ENCODE measurements around the gene EFCAB8. TPM values are rescaled to one million over a fixed set of nuclear protein-coding genes. Genes with fewer than 3 reads are reported as not detected.

Gene EFCAB8
- total and polyA plus RNA-seq, 4 donors, result 0.08 to 0.83 (median 0.46) TPM

DNA sequence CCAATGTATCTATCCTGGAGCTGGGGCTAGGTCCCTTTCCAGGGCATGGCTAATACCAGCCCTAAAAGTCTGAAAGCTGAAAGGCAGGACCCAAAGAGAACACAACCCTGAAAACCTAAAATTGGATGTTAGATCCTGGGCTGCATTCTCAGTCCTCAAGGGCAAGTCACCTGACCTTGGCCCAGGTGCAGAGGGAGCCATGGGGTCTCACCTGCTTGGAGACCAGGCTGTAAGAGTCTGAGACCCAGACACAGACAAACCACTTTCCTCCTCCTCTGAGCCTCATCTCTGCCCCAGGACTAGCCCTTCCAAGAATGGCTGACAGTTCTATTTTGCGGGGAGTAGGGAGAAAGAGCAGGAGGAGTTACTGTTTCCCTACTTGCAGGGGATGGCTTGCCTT lies 60.0 kb downstream of the EFCAB8 start:
- no peaks in the 10 kb centered on the region for H3K4me1 ChIP-seq (ENCODE audit: control insufficient read depth in 5 of 5, insufficient read depth in 5 of 5, low read length in 5 of 5)
- H3K36me3 ChIP-seq (ENCODE audit: control insufficient read depth in 4 of 4, insufficient read depth in 4 of 4, low read length in 4 of 4), result no peaks in the 10 kb centered on the region
- ATAC-seq (ENCODE audit: insufficient read depth, low FRiP score), result no peak
- 89 to 100% methylated on average over 1 of the region's 1 CpG for WGBS, 2 donors
- H3K4me3 ChIP-seq, result no peak overlapping the region
- H3K9me3 ChIP-seq (ENCODE audit: control insufficient read depth in 4 of 4, insufficient read depth in 3 of 4, low read length in 3 of 4), result peaks cover 0 to 11% (median 2%) of the 10 kb centered on the region in 4 donors
- DNase-seq, result no peak
- H3K27me3 ChIP-seq (ENCODE audit: control insufficient read depth in 3 of 3, insufficient read depth in 3 of 3, low read length in 2 of 3), result peaks cover 0 to 2% (median 0%) of the 10 kb centered on the region in 3 donors
- no peak overlapping the region for H3K27ac ChIP-seq (ENCODE audit: low read depth in 1 of 2, low read length in 1 of 2)
- no peak overlapping the region for H3K9ac ChIP-seq (ENCODE audit: insufficient read depth in 1 of 2, low read length in 2 of 2)
- TF ChIP-seq, protein P1, sequence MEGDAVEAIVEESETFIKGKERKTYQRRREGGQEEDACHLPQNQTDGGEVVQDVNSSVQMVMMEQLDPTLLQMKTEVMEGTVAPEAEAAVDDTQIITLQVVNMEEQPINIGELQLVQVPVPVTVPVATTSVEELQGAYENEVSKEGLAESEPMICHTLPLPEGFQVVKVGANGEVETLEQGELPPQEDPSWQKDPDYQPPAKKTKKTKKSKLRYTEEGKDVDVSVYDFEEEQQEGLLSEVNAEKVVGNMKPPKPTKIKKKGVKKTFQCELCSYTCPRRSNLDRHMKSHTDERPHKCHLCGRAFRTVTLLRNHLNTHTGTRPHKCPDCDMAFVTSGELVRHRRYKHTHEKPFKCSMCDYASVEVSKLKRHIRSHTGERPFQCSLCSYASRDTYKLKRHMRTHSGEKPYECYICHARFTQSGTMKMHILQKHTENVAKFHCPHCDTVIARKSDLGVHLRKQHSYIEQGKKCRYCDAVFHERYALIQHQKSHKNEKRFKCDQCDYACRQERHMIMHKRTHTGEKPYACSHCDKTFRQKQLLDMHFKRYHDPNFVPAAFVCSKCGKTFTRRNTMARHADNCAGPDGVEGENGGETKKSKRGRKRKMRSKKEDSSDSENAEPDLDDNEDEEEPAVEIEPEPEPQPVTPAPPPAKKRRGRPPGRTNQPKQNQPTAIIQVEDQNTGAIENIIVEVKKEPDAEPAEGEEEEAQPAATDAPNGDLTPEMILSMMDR (IDR thresholded peaks at IDR 0.05; ENCODE audit: control extremely low read depth, extremely low read depth), result no peak

DNA sequence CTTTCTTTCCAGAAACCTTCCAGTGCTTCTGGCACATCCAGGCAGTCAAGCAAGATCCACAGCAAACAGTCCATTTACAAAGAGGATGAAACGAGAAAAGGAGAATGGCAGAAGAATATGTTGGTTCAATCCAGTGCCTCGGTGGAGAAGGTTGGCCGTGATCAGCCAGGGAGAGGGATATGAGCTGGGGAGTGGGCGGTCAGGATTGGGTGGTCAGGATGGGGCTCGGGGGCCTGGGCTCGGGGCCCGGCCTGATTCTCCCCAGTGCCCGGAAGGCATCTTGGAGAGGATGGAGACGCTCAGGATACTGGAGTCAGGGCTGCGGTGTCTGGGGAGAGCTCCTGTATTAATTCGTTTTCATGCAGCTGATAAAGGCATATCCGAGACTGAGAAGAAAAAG lies 61.3 kb downstream of the EFCAB8 start:
- Histone ChIP-seq H3K27ac (ENCODE audit: low read depth in 1 of 2, low read length in 1 of 2) (no peak overlapping the region), H3K4me1 (ENCODE audit: control insufficient read depth in 5 of 5, insufficient read depth in 5 of 5, low read length in 5 of 5) (no peaks in the 10 kb centered on the region), H3K9ac (ENCODE audit: insufficient read depth in 1 of 2, low read length in 2 of 2) (no peak overlapping the region), H3K9me3 (ENCODE audit: control insufficient read depth in 4 of 4, insufficient read depth in 3 of 4, low read length in 3 of 4) (peaks cover 0 to 9% (median 2%) of the 10 kb centered on the region in 4 donors), H3K27me3 (ENCODE audit: control insufficient read depth in 3 of 3, insufficient read depth in 3 of 3, low read length in 2 of 3) (peaks cover 0 to 2% (median 0%) of the 10 kb centered on the region in 3 donors), H3K36me3 (ENCODE audit: control insufficient read depth in 4 of 4, insufficient read depth in 4 of 4, low read length in 4 of 4) (no peaks in the 10 kb centered on the region), H3K4me3 (no peak overlapping the region)
- no peak for DNase-seq
- ATAC-seq (ENCODE audit: insufficient read depth, low FRiP score), result no peak
- WGBS, 2 donors, result 91 to 94% methylated on average over 12 of the region's 12 CpGs
- TF ChIP-seq, protein P1 (IDR thresholded peaks at IDR 0.05; ENCODE audit: control extremely low read depth, extremely low read depth), result no peak

DNA sequence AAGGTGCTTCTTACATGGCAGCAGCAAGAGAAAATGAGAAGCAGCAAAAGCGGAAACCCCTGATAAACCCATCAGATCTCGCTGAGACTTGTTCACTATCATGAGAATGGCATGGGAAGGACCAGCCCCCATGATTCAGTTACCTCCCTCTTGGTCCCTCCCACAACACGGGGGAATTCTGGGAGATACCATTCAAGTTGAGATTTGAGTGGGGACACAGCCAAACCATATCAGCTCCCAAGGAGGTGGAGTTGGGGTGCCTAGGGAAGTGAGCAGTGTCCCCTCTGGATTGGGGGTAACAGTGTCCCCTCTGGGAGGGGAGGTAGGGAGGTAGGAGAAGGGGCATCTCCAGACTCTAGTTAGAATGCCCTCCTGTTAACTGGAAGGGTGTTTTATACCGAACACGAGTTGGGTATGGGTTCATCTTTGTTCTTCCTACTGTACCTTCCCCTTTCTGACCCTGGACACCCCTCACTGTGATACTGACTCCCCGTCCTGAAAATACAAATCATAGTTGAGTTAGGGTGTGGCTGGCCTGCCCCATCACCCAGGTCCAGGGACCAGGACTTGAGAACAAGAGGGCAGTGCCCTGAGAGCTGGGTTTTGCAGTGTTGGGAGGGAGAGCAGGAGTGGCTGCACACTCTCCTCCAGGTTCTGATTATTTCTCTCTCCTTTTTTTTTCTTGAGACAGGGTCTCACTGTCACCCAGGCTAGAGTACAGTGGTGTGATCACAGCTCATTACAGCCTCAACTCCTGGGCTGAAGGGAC lies 62.0 kb downstream of the EFCAB8 start:
- H3K9me3 ChIP-seq (ENCODE audit: control insufficient read depth in 4 of 4, insufficient read depth in 3 of 4, low read length in 3 of 4), result peaks cover 0 to 7% (median under 1%) of the 10 kb centered on the region in 4 donors
- no peak overlapping the region for H3K4me3 ChIP-seq
- H3K4me1 ChIP-seq (ENCODE audit: control insufficient read depth in 5 of 5, insufficient read depth in 5 of 5, low read length in 5 of 5), result no peaks in the 10 kb centered on the region
- DNase-seq (no peak), ATAC-seq (ENCODE audit: insufficient read depth, low FRiP score) (no peak)
- 85 to 86% methylated on average over 6 of the region's 6 CpGs for WGBS, 2 donors
- no peak overlapping the region for H3K27ac ChIP-seq (ENCODE audit: low read depth in 1 of 2, low read length in 1 of 2)
- TF ChIP-seq, protein P1 (IDR thresholded peaks at IDR 0.05; ENCODE audit: control extremely low read depth, extremely low read depth), result no peak
- H3K36me3 ChIP-seq (ENCODE audit: control insufficient read depth in 4 of 4, insufficient read depth in 4 of 4, low read length in 4 of 4), result no peaks in the 10 kb centered on the region
- H3K27me3 ChIP-seq (ENCODE audit: control insufficient read depth in 3 of 3, insufficient read depth in 3 of 3, low read length in 2 of 3), result peaks cover 0 to 2% (median 0%) of the 10 kb centered on the region in 3 donors
- H3K9ac ChIP-seq (ENCODE audit: insufficient read depth in 1 of 2, low read length in 2 of 2), result no peak overlapping the region
